IPS DF 4.7 (cell line): ENCODE measurements around the gene MAP2K7.
"Not testable (repeated sequence)": the region's sequence is repeated elsewhere in the genome, so short reads cannot be mapped to it uniquely, and the experiment has no call there.

Experiments used
- DNase-seq: peaks from one replicate; pipeline ENCODE4 v3.0.0-alpha.2; 2013; ENCODE audit warnings: low spot score; ENCODE audit errors: extremely low read depth

The MAP2K7 gene

GRCh38 chr19:7930030-7930429 is 26.4 kb downstream of the MAP2K7 start:
- DNase-seq, result not testable (repeated sequence)

DNA sequence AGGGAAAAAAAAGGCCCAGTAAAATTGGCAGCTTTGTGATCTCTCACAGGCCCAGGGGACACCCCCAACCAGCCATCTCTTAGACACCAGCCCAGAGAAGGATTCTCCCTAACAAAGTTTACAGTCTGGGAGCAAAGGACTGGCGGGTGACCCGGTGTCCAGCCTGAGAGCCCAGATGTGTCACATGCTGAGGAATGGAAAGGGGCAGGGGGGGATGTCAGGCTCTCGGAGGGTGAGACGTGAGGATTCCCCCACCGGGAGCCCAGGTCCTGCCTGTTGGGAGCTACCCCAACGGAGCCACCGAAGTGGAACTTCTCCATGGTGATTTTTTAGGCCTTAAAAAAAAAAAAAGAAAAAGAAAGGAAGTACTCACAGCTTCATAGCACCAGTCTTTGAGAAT is 27.1 kb downstream of the MAP2K7 start:
- DNase-seq, result no peak

DNA sequence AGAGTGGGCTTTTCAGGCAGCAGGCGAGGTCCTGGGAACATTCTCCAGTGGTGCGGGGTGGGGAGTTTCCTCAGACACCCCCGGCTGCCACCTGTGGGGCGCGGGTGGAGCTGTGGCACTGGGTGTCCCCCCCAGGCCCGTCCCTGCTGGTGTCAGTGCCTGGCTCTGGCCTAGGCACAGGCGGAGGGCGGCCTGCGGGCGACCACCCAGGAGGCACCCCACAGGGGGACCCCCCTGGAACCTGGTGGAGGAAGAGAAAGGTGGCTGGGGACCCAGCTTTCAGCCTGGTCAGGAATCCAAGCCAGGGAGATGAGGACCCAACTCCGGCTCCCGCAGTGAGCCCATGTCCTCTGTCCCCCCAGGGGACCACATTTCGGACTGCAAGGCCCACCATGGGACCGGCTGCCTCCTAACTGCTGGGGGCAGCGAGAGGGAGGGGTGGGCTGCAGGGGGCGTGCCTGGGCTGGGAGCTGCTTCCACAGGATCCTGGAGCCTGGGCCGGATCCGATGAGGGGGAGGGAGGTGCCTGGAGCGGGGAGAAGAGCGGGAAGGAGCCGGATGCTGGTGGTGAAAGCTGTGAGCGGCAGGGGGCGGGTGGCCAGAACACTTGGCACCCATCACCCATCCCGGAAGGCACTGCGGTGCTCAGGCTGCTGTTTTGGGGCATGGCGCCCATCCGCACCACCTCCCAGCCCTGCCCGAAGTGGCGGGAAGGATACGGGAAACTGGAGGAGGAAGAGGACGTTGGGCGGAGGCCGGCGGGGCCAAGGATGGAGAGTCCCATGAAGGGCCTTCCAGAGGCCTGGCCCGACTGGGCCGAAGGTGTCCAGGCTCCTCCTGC is 27.8 kb downstream of the MAP2K7 start:
- DNase-seq, result no peak

- DNase-seq, result no peak
These were observed 28.7 kb downstream of the MAP2K7 start for GRCh38 chr19:7932276-7932929.

- DNase-seq, result no peak
These were observed 29.2 kb downstream of the MAP2K7 start for GRCh38 chr19:7932930-7933300.

GRCh38 chr19:7933411-7933810 is 29.7 kb downstream of the MAP2K7 start:
- no peak for DNase-seq

- no peak for DNase-seq
These were observed 30.4 kb downstream of the MAP2K7 start for GRCh38 chr19:7933828-7934725.

DNA sequence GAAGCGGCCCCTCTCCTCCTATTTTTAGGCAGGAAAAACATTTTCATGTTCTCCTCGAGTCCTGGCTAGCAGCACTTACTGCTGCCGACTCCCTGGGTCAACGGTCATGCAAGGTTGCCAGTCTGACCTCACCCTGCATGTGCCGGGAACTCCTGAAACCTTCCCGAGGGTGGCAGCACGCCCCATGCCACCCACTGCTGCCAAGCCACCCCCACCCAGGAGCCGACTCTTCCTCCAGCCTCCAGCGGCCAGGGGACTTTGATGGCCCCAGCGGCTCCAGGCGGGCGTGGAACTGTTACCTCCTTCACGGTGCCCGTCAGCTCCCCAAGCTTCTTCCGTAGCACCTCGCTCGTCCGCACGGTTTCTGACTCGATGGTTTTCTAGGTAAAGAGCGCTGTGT is 31.1 kb downstream of the MAP2K7 start:
- DNase-seq, result no peak

DNA sequence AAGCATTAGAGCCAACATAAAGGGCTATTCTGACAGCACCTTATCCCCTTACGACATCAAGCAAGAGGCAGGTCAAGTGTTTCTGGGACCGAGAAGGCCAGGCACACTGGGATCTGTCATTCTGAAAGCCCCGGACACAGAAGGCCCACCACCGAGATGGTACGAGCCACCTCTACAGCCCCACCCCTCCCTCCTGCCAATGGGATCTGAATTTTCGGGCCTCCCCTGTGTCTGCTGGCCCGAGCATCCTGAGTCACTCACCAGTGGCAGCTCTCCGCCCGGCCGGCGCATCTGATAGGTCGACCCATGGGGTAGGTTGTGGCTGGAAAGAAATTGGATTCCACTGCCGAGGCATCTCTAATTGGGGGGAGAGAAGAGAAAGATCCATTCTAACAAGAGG is 37.2 kb downstream of the MAP2K7 start:
- no peak for DNase-seq

DNA sequence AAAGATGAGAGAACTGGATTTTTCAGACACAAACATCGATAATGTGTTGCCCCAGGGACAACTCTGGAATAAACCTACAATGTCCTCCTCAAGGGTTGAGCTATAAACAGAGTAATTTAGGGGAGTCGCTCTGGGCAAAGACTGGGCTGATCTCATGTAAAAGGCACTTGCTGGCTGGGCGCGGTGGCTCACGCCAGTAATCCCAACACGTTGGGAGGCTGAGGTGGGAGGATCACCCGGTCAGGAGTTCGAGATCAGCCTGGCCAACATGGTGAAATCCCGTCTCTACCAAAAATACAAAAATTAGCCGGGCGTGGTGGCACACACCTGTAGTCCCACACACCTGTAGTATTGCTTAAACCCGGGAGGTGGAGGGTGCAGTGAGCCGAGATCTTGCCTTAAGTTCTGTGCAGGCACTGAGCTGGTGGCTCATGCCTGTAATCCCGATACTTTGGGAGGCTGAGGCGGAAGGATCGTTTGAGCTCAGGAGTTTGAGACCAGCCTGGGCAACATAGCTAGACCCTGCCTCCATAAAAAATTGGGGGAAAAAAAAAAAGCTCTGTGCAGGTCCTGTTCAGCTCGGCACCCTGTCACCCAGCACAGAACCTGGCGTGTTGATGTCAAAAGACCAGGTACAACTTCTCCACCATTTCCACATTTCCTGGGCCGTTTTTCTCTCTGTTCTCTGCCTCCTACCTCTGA is 38.4 kb downstream of the MAP2K7 start:
- DNase-seq, result no peak

GRCh38 chr19:7942981-7943443 is 39.3 kb downstream of the MAP2K7 start:
- no peak for DNase-seq

DNA sequence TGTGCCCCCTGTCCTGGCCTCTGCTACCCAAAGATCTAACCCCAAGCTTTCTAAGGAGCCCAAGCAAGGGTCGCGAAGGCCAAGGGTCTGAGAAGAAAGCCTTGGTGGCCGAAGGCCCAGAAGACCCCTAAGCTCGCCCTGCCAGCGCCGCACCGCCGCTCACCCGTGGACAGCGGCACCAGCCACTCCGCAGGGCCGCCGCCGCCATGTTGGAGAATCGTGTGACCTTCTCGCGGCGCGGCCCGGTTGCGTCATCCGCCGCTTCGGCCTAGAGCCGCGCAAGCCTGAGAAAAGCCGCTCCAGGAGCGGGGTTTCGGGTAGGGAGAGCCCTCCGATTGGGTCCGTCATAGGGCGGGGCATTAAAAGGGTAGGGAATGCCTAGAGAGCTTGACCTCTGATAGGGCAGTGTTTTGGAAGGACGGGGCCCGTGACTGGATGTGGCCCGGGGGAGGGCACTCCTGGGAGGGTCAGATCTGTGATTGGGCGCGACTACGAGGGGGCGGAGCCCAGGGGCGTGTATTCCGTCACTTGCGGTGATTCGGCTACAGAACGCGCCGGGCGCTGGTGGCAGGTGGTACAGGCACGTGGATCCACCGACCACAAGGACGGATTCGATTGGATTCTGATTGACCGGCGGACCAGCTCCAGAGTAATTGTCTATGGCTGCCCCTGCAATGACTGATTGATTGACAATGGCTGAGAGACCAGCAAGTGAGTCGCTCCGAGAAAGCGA is 39.9 kb downstream of the MAP2K7 start, which contains the start of gene TIMM44:
Gene TIMM44 (minus strand): TSS at position 223 of the 733 bp plus-strand sequence. CDS start 15 bp downstream, at position 208.
- DNase-seq, result peak; percentile 97

DNA sequence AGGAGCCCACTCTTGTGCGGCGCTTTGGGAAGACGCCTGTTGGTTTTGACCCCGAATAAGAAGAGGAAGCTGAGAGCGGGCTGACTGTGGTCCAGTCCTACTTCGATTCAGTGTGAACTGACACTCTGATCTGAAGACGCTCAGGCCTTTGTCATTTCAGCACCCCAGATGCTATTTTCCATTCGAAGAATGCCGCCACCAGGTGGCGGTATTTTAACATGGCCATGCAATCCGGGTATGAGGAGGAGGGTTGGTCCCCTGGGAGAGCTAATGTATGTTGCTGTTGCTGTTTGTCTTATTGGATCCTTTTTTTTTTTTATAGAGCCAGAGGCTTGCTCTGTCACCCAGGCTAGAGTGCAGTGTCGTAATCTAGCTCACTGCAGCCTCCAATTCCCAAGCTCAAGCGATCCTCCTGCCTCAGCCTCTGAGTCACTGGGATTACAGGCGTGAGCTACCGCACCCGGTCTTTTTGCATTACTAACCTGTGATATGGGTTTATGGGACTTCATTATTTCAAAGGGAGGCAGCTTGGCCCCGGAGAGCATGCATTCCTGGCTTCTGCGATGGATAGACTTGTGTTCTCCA is 40.6 kb downstream of the MAP2K7 start:
- DNase-seq, result no peak

- no peak for DNase-seq
These were observed 44.3 kb downstream of the MAP2K7 start for GRCh38 chr19:7947939-7948338.

GRCh38 chr19:7953060-7953459 is 49.4 kb downstream of the MAP2K7 start:
- no peak for DNase-seq

- no peak for DNase-seq
These were observed 49.9 kb downstream of the MAP2K7 start for GRCh38 chr19:7953576-7953975.

DNA sequence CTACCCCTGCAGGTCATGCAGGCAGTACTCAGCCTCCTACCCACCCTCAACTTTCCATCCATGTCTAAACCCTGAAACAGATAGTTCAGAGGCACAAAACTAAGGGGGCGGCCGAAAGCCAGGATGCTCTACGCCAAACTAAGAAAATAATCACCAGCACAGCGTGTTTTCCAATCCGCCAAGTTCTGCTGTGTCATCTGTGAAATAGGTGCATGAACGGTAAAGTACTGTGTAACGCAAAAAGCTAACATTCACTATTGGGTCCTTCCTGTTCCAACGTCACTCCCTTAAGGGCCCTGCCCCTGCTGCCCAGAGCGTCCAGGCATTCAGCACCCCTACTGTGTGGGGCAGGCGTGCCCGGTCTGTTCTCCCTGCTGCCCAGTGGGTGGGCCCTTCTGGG is 52.0 kb downstream of the MAP2K7 start:
- no peak for DNase-seq

GRCh38 chr19:7959211-7959610 is 55.5 kb downstream of the MAP2K7 start:
- DNase-seq, result no peak

DNA sequence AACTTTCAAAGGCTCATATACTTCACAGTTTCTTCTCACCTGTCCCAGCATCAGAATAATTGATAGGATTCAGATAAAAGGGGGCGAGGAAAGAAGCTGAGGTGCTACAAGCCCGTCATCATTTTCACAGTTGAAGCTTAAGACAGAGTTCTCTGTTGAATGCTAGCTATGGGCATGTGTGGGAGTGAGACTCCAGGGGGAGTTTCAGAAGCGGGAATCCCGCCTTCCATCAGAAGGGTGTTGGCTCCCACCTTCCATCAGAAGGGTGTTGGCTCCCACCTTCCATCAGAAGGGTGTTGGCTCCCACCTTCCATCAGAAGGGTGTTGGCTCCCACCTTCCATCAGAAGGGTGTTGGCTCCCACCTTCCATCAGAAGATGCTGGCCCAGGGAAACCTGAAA is 57.4 kb downstream of the MAP2K7 start:
- not testable (repeated sequence) for DNase-seq
